HUDEP-2 (cell line): ENCODE measurements around the gene PSME3.
"Not testable (repeated sequence)": the region's sequence is repeated elsewhere in the genome, so short reads cannot be mapped to it uniquely, and the experiment has no call there.

Source experiments
- DNase-seq, 76 experiments: peaks; one replicate each; lab custom pipeline; 2025; ENCODE audit not compliant: unreplicated experiment in 76 of 76; lab: John Stamatoyannopoulos, UW

PSME3 gene

GRCh38 chr17:42849031-42849430 lies 15.8 kb downstream of the PSME3 start:
- DNase-seq, result no peak

- DNase-seq, result no peak
Measured at GRCh38 chr17:42849451-42850181, 16.4 kb downstream of the PSME3 start.

GRCh38 chr17:42850954-42851353 lies 17.8 kb downstream of the PSME3 start, which contains the start of gene AOC3:
Gene AOC3, plus strand, starts transcription at chr17:42851199. Its CDS starts 145 bp downstream, at chr17:42851344.
- DNase-seq, result no peak

GRCh38 chr17:42851371-42852240 lies 18.4 kb downstream of the PSME3 start:
- not testable (repeated sequence) for DNase-seq

GRCh38 chr17:42852351-42852750 lies 19.2 kb downstream of the PSME3 start:
- DNase-seq, result no peak

GRCh38 chr17:42853004-42853403 lies 19.8 kb downstream of the PSME3 start:
- no peak for DNase-seq

GRCh38 chr17:42853597-42853967 lies 20.4 kb downstream of the PSME3 start:
- no peak for DNase-seq

- no peak for DNase-seq
Measured at GRCh38 chr17:42853968-42854790, 21.0 kb downstream of the PSME3 start.

- DNase-seq, result no peak
Measured at GRCh38 chr17:42855048-42855596, 21.9 kb downstream of the PSME3 start.

GRCh38 chr17:42856093-42856492 lies 22.9 kb downstream of the PSME3 start:
- not testable (repeated sequence) for DNase-seq

- not testable (repeated sequence) for DNase-seq
Measured at GRCh38 chr17:42856516-42856915, 23.3 kb downstream of the PSME3 start.

GRCh38 chr17:42857389-42857788 lies 24.2 kb downstream of the PSME3 start:
- DNase-seq, result no peak

- no peak for DNase-seq
Measured at GRCh38 chr17:42865638-42866094, 32.5 kb downstream of the PSME3 start.

- no peak for DNase-seq
Measured at GRCh38 chr17:42866216-42866615, 33.0 kb downstream of the PSME3 start.

GRCh38 chr17:42866631-42867575 lies 33.7 kb downstream of the PSME3 start:
- DNase-seq, result no peak

- not testable (repeated sequence) for DNase-seq
Measured at GRCh38 chr17:42867694-42868261, 34.6 kb downstream of the PSME3 start.

GRCh38 chr17:42868338-42868737 lies 35.1 kb downstream of the PSME3 start:
- no peak for DNase-seq

GRCh38 chr17:42871647-42872046 lies 38.5 kb downstream of the PSME3 start:
- no peak for DNase-seq
